Right lobe of liver (tissue), 6 donors: Measurements from ENCODE around the gene SLC25A48. TPM values are rescaled to one million over a fixed set of nuclear protein-coding genes. Genes with fewer than 3 reads are reported as not detected.

Experiments used
- ATAC-seq, 4 donors: fragments of 200-7000 bp; cut with Tn5 transposase; one replicate each; pipeline ENCODE4 v1.9.1; 2020; ENCODE audit warnings: mild to moderate bottlenecking in 4 of 4, moderate library complexity in 4 of 4
- DNase-seq, 3 donors: peaks; one replicate each; pipeline ENCODE4 v3.0.0-alpha.2; 2020
- H3K27ac ChIP-seq, 3 donors: fragments of 200-600 bp; one replicate each; pipeline ENCODE4 v1.8.0; 2022
- H3K27me3 ChIP-seq, 2 donors: fragments of 200-600 bp; one replicate each; pipeline ENCODE4 v1.8.0; 2022
- H3K36me3 ChIP-seq, 4 donors: fragments of 200-600 bp; sonication (generic) in 1 of 4; one replicate each; pipeline versions ENCODE4 v1.5.1 to v1.8.0; 2017 to 2022; ENCODE audit warnings: control low read depth in 1 of 4
- H3K4me1 ChIP-seq, 4 donors: fragments of 200-600 bp; sonication (generic) in 1 of 4; one replicate each; pipeline versions ENCODE4 v1.5.1 to v1.8.0; 2017 to 2022; ENCODE audit warnings: control low read depth in 1 of 4
- H3K4me3 ChIP-seq, 3 donors: fragments of 200-600 bp; one replicate each; pipeline ENCODE4 v1.8.0; 2022
- H3K9me3 ChIP-seq, 4 donors: fragments of 200-600 bp; sonication (generic) in 1 of 4; one replicate each; pipeline versions ENCODE4 v1.5.1 to v1.8.0; 2017 to 2022; ENCODE audit warnings: control low read depth in 1 of 4
- POLR2A ChIP-seq: fragments of 450-650 bp; IDR thresholded peaks from one replicate; pipeline ENCODE4 v1.6.1; 2017; ENCODE audit warnings: antibody characterized with exemption, mild to moderate bottlenecking
- whole genome bisulfite sequencing: methylation state at CpG from one replicate; pipeline ENCODE4 v1.1.6; 2018; ENCODE audit warnings: low coverage, low lambda C conversion rate; ENCODE audit not compliant: insufficient coverage; ENCODE audit errors: missing lambda C conversion rate; 5-methylcytosine and 5-hydroxymethylcytosine counted together
- intact Hi-C, 2 donors: fragments of 100-400 bp; cut with DNase I; formaldehyde crosslinking; loops; one replicate each; pipeline versions ENCODE4 v1.11.2 to v1.14.1; 2022
- total RNA-seq, 6 experiments: library from RNA; depleted of rRNA in 2 of 6; stranded (reverse); fragments of >200 nt in 2 of 6; fragmentation: NEBNext Ultra II Directional in 3 of 6; extraction: Animal tissue kit (Norgen Biotek cat#: 25700) in 3 of 6; gene quantifications; one replicate each; pipeline versions ENCODE4 v1.1.0 to v1.2.4, GENCODE V29; 2016 to 2023
- TF ChIP-seq, protein P1 (sequence below), 4 donors: fragments of 200-600 bp in 3 of 4; fragments of 450-650 bp in 1 of 4; IDR thresholded peaks; one replicate each; pipeline versions ENCODE4 v1.5.1 to v1.8.0; 2016 to 2022; ENCODE audit warnings: antibody characterized with exemption in 4 of 4, mild to moderate bottlenecking in 2 of 4
- donor health status: DM: no; HTN: yes; CAD: no.
- donor health status: DM: no; HTN: no; CAD: no.
- donor health status: DM: no; HTN: no; CAD: no.
- donor health status: DM: no; HTN: yes; CAD: no.
- donor health status: DM: no; HTN: yes; CAD: no.

Gene SLC25A48
- total RNA-seq, 6 experiments from 2014 or later, result 0.39 to 5.3 (median 0.80) TPM; not detected in 1

DNA sequence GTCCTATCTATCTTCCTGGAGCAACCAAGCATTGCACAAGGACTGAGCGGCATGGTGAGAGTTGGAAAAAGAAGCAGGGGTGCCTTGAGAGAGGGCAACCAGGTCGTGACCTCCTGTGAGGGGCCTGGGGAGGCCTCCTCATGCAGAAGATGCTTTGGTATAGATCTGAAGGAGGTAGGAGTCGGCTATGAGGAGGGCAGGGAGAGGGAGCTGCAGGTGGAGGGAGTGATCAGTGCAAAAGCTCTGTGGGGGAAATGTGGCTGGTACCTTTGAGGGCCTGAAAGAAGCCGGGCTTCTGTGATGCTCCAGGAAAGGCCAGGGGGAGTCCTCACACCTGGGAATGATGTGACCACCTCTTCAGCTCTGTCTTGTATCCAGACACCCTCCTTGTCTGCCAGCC, 3.6 kb upstream of the SLC25A48 start:
- ATAC-seq (no peak), DNase-seq (peak in 1 of 3 donors; percentile 28)
- Histone ChIP-seq H3K4me3 (no peak overlapping the region), H3K27ac (no peak overlapping the region), H3K36me3 (no peaks in the 10 kb centered on the region), H3K27me3 (no peaks in the 10 kb centered on the region), H3K9me3 (no peaks in the 10 kb centered on the region), H3K4me1 (no peaks in the 10 kb centered on the region)
- intact Hi-C loops, result loop anchor here in 1 of 2 donors (10.0 kb wide), 1 partner anchor 266 kb away; no protein-coding TSS in a partner anchor
- WGBS, result 42% methylated on average over 3 of the region's 4 CpGs
- no peak for TF ChIP-seq POLR2A
- TF ChIP-seq, protein P1, sequence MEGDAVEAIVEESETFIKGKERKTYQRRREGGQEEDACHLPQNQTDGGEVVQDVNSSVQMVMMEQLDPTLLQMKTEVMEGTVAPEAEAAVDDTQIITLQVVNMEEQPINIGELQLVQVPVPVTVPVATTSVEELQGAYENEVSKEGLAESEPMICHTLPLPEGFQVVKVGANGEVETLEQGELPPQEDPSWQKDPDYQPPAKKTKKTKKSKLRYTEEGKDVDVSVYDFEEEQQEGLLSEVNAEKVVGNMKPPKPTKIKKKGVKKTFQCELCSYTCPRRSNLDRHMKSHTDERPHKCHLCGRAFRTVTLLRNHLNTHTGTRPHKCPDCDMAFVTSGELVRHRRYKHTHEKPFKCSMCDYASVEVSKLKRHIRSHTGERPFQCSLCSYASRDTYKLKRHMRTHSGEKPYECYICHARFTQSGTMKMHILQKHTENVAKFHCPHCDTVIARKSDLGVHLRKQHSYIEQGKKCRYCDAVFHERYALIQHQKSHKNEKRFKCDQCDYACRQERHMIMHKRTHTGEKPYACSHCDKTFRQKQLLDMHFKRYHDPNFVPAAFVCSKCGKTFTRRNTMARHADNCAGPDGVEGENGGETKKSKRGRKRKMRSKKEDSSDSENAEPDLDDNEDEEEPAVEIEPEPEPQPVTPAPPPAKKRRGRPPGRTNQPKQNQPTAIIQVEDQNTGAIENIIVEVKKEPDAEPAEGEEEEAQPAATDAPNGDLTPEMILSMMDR (IDR thresholded peaks at IDR 0.05), result no peak

- no CpG with 5 or more reads among the region's 1 CpG for WGBS
- Histone ChIP-seq H3K27ac (no peak overlapping the region), H3K36me3 (no peaks in the 10 kb centered on the region), H3K9me3 (no peaks in the 10 kb centered on the region), H3K4me3 (no peak overlapping the region), H3K27me3 (no peaks in the 10 kb centered on the region), H3K4me1 (no peaks in the 10 kb centered on the region)
- ATAC-seq, result no peak
- intact Hi-C loops, result loop anchor here in 1 of 2 donors (10.0 kb wide), 1 partner anchor 267 kb away; no protein-coding TSS in a partner anchor
- no peak for TF ChIP-seq POLR2A
- TF ChIP-seq, protein P1 (IDR thresholded peaks at IDR 0.05), result no peak
- no peak for DNase-seq
Measured at GRCh38 chr5:135831439-135831838, 3.0 kb upstream of the SLC25A48 start.

DNA sequence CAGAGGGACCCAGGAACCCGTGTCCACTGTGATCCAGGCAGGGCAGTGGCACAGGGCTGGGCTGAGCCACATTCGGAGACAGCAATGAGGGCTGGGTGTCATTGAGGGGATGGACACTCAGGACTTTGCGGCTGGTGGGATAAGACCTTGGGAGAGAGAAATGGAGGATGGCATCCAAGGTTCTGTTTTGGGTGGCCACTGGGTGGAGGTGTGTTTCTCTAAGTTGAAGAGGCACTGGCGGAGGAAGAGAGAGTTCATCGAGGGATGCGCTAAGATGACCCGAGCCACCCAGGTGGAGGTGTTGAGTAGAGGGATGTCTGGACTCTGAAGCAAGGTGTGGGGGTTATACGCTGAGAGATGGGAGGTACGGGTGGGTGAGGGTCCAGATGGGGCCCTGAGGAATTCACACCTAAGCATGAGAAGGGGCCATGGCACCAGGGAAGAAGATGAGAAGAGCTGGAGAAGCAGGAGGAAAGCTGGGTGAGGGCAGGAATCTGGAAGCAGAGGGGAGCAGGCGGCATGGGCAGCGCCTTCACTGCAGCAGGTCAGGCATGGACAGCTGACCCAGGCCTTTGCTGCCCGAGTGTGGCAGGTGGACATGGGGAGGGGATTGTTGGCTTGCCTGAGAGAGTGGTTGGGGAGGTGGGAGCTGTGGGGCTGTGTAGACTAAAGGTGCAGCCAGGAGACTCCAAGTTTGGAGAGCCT, 2.5 kb upstream of the SLC25A48 start:
- no peaks in the 10 kb centered on the region for H3K27me3 ChIP-seq
- TF ChIP-seq, protein P1 (IDR thresholded peaks at IDR 0.05), result no peak
- no peak for TF ChIP-seq POLR2A
- no peaks in the 10 kb centered on the region for H3K36me3 ChIP-seq
- no peak overlapping the region for H3K27ac ChIP-seq
- peak in 1 of 3 donors; percentile 23 for DNase-seq
- no peak for ATAC-seq
- intact Hi-C loops, result loop anchor here in 1 of 2 donors (10.0 kb wide), 1 partner anchor 267 kb away; no protein-coding TSS in a partner anchor
- no peaks in the 10 kb centered on the region for H3K9me3 ChIP-seq
- H3K4me1 ChIP-seq, result no peaks in the 10 kb centered on the region
- WGBS, result 72% methylated on average over 9 of the region's 12 CpGs
- no peak overlapping the region for H3K4me3 ChIP-seq

DNA sequence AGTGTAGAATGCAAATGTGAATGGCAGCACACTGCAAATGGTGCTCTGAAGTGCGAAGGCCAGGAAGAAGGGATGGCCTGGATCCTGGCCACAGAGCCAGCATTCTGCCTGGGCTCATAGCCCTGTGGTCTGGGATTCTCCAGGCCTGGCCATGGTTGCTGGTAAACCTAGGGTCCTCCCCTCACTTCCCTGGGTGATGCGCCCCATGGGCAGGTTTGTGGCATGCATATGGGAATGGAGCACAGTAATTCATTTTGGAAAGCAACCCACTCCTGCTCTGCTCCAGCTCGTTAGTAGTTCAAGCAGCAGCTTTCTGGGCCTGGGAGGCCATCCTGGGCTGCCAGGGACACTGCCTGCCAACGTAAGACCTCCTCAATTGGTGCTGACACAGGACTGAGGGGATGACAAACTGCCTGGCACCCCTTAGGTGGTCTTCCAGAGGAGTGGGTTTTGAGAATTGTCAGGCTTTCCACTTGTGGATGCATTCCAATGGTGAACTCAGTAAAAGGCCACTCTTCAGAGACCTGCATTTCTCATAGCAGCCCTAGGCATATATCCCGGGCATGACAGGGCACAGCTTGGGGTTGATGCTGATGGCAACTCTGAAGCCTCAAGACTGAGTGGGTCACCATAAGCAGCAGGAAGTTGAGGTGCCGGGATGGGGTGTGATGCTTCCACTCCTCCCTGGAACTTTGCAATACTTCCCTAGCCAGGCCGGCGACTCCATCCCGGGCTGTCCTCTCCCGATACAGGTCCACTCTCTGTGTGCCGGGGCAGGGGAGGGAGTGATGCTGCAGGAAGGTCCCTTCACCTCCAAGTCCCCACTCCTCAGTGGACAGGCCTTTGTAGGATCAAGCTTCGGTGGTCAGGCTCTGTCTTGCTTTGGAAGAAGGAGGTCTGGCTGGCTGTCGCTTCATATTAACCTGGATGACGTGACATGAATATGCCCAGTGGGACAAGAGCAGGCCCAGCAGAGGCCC, 1.2 kb upstream of the SLC25A48 start:
- no peaks in the 10 kb centered on the region for H3K27me3 ChIP-seq
- no peak overlapping the region for H3K4me3 ChIP-seq
- H3K9me3 ChIP-seq, result no peaks in the 10 kb centered on the region
- intact Hi-C loops, result loop anchor here in 1 of 2 donors (10.0 kb wide), 1 partner anchor 268 kb away; no protein-coding TSS in a partner anchor
- WGBS, result 80% methylated on average over 4 of the region's 14 CpGs
- H3K36me3 ChIP-seq, result no peaks in the 10 kb centered on the region
- TF ChIP-seq POLR2A, result no peak
- TF ChIP-seq, protein P1 (IDR thresholded peaks at IDR 0.05), result no peak
- ATAC-seq (no peak), DNase-seq (peak in 1 of 3 donors; percentile 33)
- no peak overlapping the region for H3K27ac ChIP-seq
- no peaks in the 10 kb centered on the region for H3K4me1 ChIP-seq
